Upper lobe of left lung (tissue), 6 donors: ENCODE measurements around the gene VAC14. TPM values are rescaled to one million over a fixed set of nuclear protein-coding genes. Genes with fewer than 3 reads are reported as not detected.

ENCODE experiments used
- ATAC-seq, 2 donors: fragments of 200-7000 bp; cut with Tn5 transposase; one replicate each; pipeline ENCODE4 v1.9.1; 2022; ENCODE audit warnings: mild to moderate bottlenecking in 2 of 2, moderate library complexity in 2 of 2; ENCODE audit not compliant: low FRiP score in 2 of 2
- DNase-seq, 2 donors: peaks; one replicate each; pipeline ENCODE4 v3.0.0-alpha.2; 2019 to 2020
- H3K27ac ChIP-seq, 4 donors: fragments of 200-600 bp; sonication (generic); one replicate each; pipeline ENCODE4 v1.5.1; 2016 to 2019
- H3K27me3 ChIP-seq, 4 donors: fragments of 200-600 bp; sonication (generic); one replicate each; pipeline ENCODE4 v1.5.1; 2017 to 2019
- H3K36me3 ChIP-seq, 4 donors: fragments of 200-600 bp; sonication (generic); one replicate each; pipeline ENCODE4 v1.5.1; 2016 to 2019
- H3K4me1 ChIP-seq, 4 donors: fragments of 200-600 bp; sonication (generic); one replicate each; pipeline ENCODE4 v1.5.1; 2018 to 2019
- H3K4me3 ChIP-seq, 4 donors: fragments of 200-600 bp; sonication (generic); one replicate each; pipeline ENCODE4 v1.5.1; 2017 to 2019; ENCODE audit warnings: mild to moderate bottlenecking in 2 of 4, moderate library complexity in 1 of 4
- H3K9me3 ChIP-seq, 4 donors: fragments of 200-600 bp; sonication (generic); one replicate each; pipeline ENCODE4 v1.5.1; 2018 to 2019
- EP300 ChIP-seq, 4 donors: sonication (generic); formaldehyde crosslinking; IDR thresholded peaks; one replicate each; pipeline ENCODE4 v1.5.1; 2017; ENCODE audit warnings: antibody characterized with exemption in 4 of 4, control low read depth in 2 of 4
- POLR2A ChIP-seq, 4 donors: fragments of 450-650 bp; IDR thresholded peaks; one replicate each; pipeline ENCODE4 v1.5.1; 2016 to 2017; ENCODE audit warnings: antibody characterized with exemption in 4 of 4, mild to moderate bottlenecking in 2 of 4
- POLR2AphosphoS5 ChIP-seq, 2 donors: sonication (generic); formaldehyde crosslinking; IDR thresholded peaks; one replicate each; pipeline ENCODE4 v1.5.1; 2017; ENCODE audit warnings: antibody characterized with exemption in 2 of 2
- WGBS, 2 donors: methylation state at CpG; one replicate each; pipeline ENCODE4 v1.1.5; 2017 to 2018; 5-methylcytosine and 5-hydroxymethylcytosine counted together
- total RNA-seq, 6 donors: library from RNA; depleted of rRNA in 4 of 6; stranded (reverse); fragments of >200 nt in 4 of 6; gene quantifications; one replicate each; pipeline versions ENCODE4 v1.1.0 to v1.2.1, GENCODE V29; 2016 to 2021
- TF ChIP-seq, protein P1 (sequence below), 6 experiments: fragments of 450-650 bp in 4 of 6; fragments of 200-600 bp in 2 of 6; sonication (generic) in 2 of 6; IDR thresholded peaks; one replicate each; pipeline ENCODE4 v1.5.1; 2016 to 2019; ENCODE audit warnings: antibody characterized with exemption in 6 of 6
- donor health status: DM: no; HTN: no; CAD: no; lungs with moderate emphysema.
- donor health status: DM: no; HTN: yes; CAD: no; lungs with severe emphysema.

Gene VAC14
- total RNA-seq, 6 donors from 2014 or later, result 39.6 to 145 (median 57.4) TPM

DNA sequence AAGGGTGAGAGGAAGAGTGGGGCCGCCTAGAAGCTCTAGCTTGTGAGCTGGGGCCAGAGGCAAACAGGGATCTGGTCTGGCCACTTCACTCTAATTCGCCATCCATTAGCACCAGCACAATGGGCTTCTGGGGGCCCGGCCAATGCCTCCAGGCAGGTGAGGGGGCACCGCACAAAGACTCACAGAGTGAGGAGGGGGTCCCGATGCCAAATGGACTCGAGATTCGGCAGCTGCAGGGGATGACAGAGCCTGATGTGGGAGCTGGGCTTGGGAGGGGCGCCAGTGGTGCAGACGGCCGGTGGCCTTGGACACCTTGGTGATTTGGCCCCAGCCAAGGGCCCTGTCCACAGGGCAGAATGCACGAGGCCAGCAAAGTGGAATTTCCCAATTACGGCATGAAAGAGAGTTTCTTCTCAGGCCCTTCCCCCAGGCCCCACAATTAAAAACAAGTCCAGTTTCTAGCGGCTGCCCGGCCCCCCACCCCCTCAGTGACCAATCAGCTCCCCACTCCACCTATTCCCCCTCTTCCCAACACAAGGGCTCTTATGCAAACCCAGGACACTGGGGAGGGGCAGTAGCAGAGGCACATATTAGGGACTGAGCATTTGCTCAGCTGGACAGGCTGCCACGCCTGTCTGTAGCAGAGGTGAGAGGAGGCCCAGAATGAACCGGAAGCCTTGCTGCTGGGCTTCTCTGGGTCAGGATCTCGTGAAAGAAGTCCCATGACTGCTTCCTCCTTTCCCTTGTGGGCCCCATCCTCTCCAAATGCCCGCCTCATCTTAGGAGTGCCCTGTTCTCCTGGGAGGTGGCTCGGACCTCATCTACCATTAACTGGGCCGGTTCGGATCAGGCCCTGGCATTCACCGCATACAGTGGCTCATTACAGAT, 75.7 kb downstream of the VAC14 start:
- Histone ChIP-seq H3K4me1 (peaks cover 32 to 58% (median 41%) of the 10 kb centered on the region in 4 donors), H3K27ac (peak overlapping the region; percentile 82 to 93 (median 88)), H3K4me3 (no peak overlapping the region), H3K9me3 (no peaks in the 10 kb centered on the region), H3K27me3 (no peaks in the 10 kb centered on the region), H3K36me3 (peaks cover 0 to 11% (median 4%) of the 10 kb centered on the region in 4 donors)
- peak; percentile 57 to 93 for ATAC-seq
- DNase-seq, result peak; percentile 72 to 92
- TF ChIP-seq POLR2A (IDR thresholded peaks at IDR 0.05) (peak in 1 of 4 donors; percentile 57), EP300 (IDR thresholded peaks at IDR 0.05) (peak in 1 of 4 donors; percentile 40), POLR2AphosphoS5 (IDR thresholded peaks at IDR 0.05) (peak in 1 of 2 donors; percentile 64)
- TF ChIP-seq, protein P1, sequence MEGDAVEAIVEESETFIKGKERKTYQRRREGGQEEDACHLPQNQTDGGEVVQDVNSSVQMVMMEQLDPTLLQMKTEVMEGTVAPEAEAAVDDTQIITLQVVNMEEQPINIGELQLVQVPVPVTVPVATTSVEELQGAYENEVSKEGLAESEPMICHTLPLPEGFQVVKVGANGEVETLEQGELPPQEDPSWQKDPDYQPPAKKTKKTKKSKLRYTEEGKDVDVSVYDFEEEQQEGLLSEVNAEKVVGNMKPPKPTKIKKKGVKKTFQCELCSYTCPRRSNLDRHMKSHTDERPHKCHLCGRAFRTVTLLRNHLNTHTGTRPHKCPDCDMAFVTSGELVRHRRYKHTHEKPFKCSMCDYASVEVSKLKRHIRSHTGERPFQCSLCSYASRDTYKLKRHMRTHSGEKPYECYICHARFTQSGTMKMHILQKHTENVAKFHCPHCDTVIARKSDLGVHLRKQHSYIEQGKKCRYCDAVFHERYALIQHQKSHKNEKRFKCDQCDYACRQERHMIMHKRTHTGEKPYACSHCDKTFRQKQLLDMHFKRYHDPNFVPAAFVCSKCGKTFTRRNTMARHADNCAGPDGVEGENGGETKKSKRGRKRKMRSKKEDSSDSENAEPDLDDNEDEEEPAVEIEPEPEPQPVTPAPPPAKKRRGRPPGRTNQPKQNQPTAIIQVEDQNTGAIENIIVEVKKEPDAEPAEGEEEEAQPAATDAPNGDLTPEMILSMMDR (IDR thresholded peaks at IDR 0.05), result no peak
- WGBS, 2 donors, result 60 to 62% methylated on average over 11 to 21 of the region's 22 CpGs

DNA sequence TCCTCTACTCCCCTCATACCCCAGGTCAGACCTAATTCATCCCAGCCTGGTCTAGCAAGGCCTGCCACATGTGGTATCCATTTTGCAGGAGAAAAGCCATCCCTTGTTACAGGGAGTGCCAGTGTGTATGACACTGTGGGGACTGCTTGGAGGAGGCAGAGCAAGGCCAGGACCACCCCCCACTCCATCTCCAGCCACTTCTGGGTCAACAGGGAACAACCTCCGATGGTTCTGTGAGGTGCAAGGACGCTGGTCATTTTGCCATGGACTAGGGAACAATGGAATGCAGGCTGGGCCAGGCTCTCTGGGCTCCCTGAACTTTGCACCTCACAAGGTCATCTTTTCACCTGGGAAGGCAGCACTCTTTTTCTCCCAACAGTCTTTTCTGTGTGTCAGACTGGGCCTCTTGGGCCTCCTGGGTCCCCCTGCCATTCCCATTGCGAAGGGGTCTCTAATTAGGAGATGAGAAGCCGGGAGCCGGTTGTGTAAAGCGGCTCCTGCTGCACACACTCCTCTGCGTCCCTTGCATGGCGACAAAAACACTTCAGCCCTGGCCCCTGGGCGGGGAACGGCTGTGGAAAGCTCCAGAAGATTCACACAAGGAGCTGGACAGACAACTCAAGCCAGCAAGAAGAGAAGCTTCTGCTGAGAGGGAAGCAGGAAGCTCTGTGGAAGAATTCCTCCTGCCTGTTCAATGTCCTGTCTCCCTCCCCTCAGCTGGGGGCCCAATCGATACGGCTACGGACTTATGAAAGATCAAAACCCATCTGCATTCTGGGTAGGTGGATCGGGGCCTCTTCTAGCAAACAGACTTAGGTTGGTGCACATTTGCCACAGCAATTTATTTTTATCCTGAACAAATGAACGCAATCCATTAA, 76.6 kb downstream of the VAC14 start:
- peak overlapping the region; percentile 82 to 93 (median 88) for H3K27ac ChIP-seq
- peaks cover 0 to 11% (median 3%) of the 10 kb centered on the region in 4 donors for H3K36me3 ChIP-seq
- peaks cover 32 to 58% (median 41%) of the 10 kb centered on the region in 4 donors for H3K4me1 ChIP-seq
- no peak for ATAC-seq
- H3K27me3 ChIP-seq, result no peaks in the 10 kb centered on the region
- no peaks in the 10 kb centered on the region for H3K9me3 ChIP-seq
- 65 to 71% methylated on average over 15 of the region's 15 CpGs for WGBS, 2 donors
- TF ChIP-seq EP300 (IDR thresholded peaks at IDR 0.05), result no peak
- no peak for TF ChIP-seq POLR2A (IDR thresholded peaks at IDR 0.05)
- TF ChIP-seq, protein P1 (IDR thresholded peaks at IDR 0.05), result no peak
- TF ChIP-seq POLR2AphosphoS5 (IDR thresholded peaks at IDR 0.05), result no peak
- H3K4me3 ChIP-seq, result no peak overlapping the region
- no peak for DNase-seq

DNA sequence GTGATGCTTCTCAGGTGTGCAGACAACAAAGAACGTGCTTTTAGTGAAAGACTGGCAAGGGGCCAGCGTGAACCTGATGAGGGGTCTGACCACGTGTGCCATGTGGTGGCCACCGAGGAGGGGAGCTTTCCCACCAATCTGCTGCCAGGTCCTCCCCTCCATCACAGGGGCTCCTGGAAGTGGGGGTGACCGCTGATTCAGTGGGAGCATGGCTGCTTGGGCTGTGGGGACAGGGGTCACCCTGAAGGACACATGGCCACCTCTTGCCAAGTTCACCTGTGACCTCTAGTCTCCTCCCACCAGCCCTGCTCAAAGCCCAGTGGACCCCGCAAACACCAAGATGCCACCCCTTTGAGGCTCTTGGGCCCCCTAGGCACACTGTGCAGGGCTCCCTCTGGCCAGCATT, 77.2 kb downstream of the VAC14 start:
- 88 to 100% methylated on average over 1 to 6 of the region's 6 CpGs for WGBS, 2 donors
- ATAC-seq, result no peak

DNA sequence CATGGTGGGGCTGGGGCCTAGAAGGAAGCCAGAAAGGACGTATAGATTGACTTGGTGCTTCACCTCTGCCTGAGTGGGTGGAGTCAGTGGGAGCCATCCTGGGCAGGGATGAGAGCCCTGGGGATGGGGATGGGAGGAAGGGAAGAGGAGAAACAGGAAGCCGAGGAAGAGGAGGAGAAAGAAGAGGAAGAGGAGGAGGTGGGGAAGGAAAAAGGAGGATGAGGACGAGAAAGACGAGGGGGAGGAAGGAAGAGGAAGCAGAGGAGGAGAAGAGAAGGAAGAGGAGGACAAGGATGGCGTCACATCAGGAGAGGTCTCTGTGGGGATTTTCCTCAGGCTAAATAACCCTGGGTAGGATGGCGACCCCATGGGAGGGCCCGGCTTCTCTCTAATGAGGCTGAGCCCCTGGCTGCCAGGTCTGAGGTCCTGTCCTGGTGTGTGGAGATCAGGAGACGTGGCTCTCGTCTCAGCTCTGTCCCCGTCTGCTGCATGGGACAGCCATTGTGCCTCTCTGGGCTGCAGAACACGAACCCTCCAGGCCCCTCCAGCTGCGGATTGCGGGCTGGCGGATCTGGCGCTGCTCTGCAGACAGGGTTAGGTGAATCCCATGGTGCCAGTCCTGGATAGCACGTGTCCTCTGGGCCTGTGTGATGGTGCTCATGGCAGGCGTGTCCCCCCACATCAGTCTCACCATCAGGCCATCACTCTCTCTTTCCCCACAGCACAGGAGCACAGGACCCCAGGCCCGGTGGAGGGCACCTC, 79.6 kb downstream of the VAC14 start:
- Histone ChIP-seq H3K4me3 (no peak overlapping the region), H3K9me3 (no peaks in the 10 kb centered on the region), H3K36me3 (peaks cover 0 to 4% (median 2%) of the 10 kb centered on the region in 4 donors), H3K4me1 (peaks cover 27 to 47% (median 32%) of the 10 kb centered on the region in 4 donors), H3K27me3 (no peaks in the 10 kb centered on the region), H3K27ac (peak overlapping the region in 2 of 4 donors; percentile 26 to 62)
- DNase-seq, result no peak
- WGBS, 2 donors, result 80 to 84% methylated on average over 16 to 18 of the region's 18 CpGs
- no peak for ATAC-seq
- no peak for TF ChIP-seq POLR2A (IDR thresholded peaks at IDR 0.05)

More for the DNA sequence above, 77.2 kb downstream of the VAC14 start:
- no peaks in the 10 kb centered on the region for H3K9me3 ChIP-seq
- peaks cover 0 to 11% (median 3%) of the 10 kb centered on the region in 4 donors for H3K36me3 ChIP-seq
- no peaks in the 10 kb centered on the region for H3K27me3 ChIP-seq
- H3K4me1 ChIP-seq, result peaks cover 32 to 58% (median 41%) of the 10 kb centered on the region in 4 donors
- H3K4me3 ChIP-seq, result no peak overlapping the region
- TF ChIP-seq POLR2A (IDR thresholded peaks at IDR 0.05) (no peak), POLR2AphosphoS5 (IDR thresholded peaks at IDR 0.05) (no peak), EP300 (IDR thresholded peaks at IDR 0.05) (no peak)
- TF ChIP-seq, protein P1 (IDR thresholded peaks at IDR 0.05), result no peak
- peak overlapping the region; percentile 82 to 93 (median 88) for H3K27ac ChIP-seq
- no peak for DNase-seq
